Measurements from ENCODE around the gene RGL2.
"Not testable (repeated sequence)": the region's sequence is repeated elsewhere in the genome, so short reads cannot be mapped to it uniquely, and the experiment has no call there.

The RGL2 gene

GRCh38 chr6:33272275-33273128, 26.2 kb downstream of the RGL2 start:
- DNase-seq, result no peak

GRCh38 chr6:33271468-33272274, 27.1 kb downstream of the RGL2 start, which contains the start of the genes RPS18 and VPS52:
TSS of gene RPS18 (plus strand) at chr6:33272075. CDS start at chr6:33272120, 45 bp downstream.
TSS of gene VPS52 (minus strand) at chr6:33271876. CDS start at chr6:33271675, 201 bp downstream.
- peak; percentile 97 for DNase-seq

GRCh38 chr6:33271117-33271467, 27.6 kb downstream of the RGL2 start:
- DNase-seq, result no peak

GRCh38 chr6:33264015-33264414, 34.7 kb downstream of the RGL2 start:
- no peak for DNase-seq

GRCh38 chr6:33262490-33262889, 36.3 kb downstream of the RGL2 start:
- DNase-seq, result not testable (repeated sequence)

GRCh38 chr6:33259032-33259431, 39.7 kb downstream of the RGL2 start:
- no peak for DNase-seq

- no peak for DNase-seq
Measured at GRCh38 chr6:33254591-33254990, 44.2 kb downstream of the RGL2 start.

GRCh38 chr6:33252759-33253158, 46.0 kb downstream of the RGL2 start:
- DNase-seq, result no peak

- DNase-seq, result no peak
Measured at GRCh38 chr6:33251395-33252012, 47.2 kb downstream of the RGL2 start.

- DNase-seq, result no peak
Measured at GRCh38 chr6:33250731-33251130, 48.0 kb downstream of the RGL2 start.

- DNase-seq, result peak; percentile 29
Measured at GRCh38 chr6:33249732-33250630, 48.8 kb downstream of the RGL2 start.

GRCh38 chr6:33248932-33249731, 49.6 kb downstream of the RGL2 start:
- DNase-seq, result peak; percentile 98

GRCh38 chr6:33248643-33248931, 50.2 kb downstream of the RGL2 start:
- peak; percentile 61 for DNase-seq

- peak; percentile 92 for DNase-seq
Measured at GRCh38 chr6:33247977-33248642, 50.6 kb downstream of the RGL2 start.

- no peak for DNase-seq
Measured at GRCh38 chr6:33243476-33243875, 55.3 kb downstream of the RGL2 start.

GRCh38 chr6:33241968-33242367, 56.8 kb downstream of the RGL2 start:
- DNase-seq, result no peak
